ENCODE results near the gene CD46. TPM values are rescaled to one million over a fixed set of nuclear protein-coding genes. Genes with fewer than 3 reads are reported as not detected.
A peak's percentile ranks its signal among the peaks of the same experiment; 100 is the strongest.

The CD46 gene
- total RNA-seq, 1 donor from 2014 or later: 113 TPM

DNA sequence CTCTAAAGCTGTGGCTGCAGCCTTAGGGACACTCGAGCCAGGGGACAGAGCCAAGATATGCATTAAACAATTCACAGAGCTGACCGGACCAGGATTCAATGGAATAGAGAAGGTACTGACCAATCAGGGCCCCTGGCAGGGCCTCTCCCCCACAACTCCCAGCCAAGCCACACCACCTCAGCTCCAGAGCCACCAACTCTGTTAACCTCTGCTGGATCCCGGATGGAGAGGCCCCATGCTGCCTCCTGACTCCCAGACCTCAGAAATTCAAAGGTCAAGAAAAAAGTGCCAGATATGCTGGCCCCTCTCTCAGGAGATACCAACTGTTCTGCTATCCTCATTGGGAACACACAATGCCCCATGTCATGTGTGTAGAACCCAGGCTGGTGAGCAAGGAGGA, 62.1 kb downstream of the CD46 start:
- DNase-seq (ENCODE audit: low spot score): no peak

DNA sequence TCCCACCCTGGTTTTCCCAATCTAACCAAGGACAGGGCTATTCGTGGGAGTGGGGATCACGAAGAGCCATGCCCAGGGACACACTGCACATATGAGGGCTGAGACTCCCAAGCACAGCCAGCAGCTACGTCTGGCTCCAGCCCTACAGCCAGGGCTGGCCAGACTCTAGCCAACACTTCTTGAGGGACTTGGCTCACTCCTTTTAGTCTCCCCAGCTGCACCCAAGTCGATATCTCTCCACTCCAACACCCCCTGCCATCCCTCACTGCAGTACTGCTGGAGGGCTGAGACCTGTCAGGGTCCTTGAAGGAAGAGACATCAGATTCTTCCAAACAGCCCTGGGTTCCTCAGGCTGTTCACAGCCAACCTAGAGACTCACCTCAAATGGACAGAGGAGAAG, 62.6 kb downstream of the CD46 start:
- no peak for DNase-seq (ENCODE audit: low spot score)

DNA sequence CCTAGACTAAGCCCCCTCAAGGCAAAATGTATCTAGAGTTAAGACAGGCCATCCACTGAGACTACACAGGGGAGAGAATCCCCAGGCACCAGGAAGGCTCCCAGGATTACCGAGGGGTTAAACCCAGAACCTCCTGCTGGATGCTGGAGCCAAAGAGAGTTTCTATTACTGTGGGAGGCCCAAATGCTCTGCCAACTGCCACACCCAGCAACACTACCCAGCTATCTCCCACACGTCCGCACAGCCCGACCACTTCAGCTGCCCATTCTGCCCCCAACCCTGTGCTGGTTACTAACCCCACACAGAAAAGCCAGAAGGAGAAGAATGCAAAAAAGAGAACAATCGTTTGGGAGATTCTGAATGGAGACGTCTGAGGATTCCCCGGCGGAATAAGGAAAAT, 63.6 kb downstream of the CD46 start:
- no peak for DNase-seq (ENCODE audit: low spot score)

DNA sequence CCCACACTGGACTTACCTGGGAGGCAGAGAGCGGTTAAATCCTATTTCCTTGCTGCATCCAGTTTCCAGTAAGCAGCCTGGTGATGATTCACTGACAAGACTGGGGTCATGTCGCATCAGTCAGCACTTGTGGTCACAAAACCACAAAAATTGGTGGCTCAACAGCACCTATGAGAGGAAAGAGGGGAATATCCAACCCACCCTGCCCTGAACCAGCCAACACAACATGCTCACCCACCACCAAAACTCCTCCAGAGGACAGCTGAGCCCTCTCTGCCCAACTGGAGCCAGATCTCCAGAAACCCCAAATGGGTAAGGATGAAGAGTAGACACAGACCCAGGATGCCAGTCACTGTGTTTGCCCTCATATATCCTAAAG, 64.0 kb downstream of the CD46 start:
- no peak for DNase-seq (ENCODE audit: low spot score)

DNA sequence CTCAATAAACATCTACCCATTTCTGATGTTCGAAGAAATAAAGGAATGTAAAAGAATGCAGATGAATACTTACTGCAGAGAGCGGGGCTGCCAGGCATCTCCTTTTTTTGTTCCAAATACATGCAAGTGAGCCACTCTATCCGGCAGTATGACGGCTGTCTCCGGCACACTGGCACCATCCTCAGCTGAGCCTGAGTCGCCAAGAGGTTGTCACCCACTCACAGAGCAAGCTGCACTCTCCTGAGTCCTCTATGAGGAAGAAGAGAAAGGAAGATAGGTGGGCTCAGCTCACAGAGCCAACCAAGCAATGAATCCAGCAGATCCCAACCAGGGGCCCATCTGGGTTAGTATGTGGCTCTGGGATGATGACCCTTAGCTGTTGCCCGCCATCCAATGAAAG, 65.3 kb downstream of the CD46 start:
- DNase-seq (ENCODE audit: low spot score): no peak

DNA sequence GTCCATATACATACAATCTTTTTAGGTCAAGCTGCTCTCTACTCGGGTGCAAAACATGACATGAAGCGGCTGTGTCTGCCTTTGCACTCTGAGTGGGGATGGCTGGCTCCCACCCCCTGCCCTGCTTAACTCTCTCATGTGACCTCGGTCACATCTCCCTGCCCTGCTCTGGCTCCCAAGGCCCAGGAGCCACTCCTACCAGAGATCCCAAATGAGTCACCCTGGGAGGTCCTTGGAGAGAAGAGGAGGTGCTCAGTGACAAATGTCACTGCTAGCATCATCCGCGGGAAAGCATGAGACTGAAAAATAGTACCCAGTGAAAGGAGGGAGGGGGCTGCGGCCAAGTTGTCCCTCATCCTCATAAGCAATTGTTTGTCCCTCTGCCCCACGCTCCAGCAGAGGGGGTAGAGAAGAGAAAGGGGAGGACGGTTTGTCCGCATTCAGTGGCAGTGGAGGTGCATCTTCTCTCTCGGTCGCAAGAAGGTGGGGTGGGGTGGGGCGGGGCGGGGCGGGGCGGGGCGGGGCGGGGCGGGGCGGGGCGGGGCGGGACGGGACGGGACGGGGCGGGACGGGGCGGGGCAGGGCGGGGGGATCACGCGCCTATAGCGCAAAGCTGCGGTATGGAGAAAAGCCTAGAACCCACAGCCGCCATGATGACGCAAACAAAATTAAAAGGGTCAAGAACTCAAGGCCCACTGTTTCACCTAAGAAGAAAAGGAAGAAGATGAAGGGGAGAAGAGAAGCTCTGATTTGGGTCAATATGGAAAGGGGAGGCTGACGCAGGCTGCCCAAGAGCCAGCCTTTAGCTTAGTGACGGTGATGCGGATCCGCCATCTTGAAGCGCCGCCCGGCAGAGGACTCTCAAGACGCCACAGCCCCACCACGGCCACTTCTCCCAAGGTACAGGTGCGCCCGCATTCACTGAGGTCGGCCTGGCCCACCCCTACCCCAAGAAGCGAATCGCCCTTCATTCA, 66.2 kb downstream of the CD46 start:
- no peak for DNase-seq (ENCODE audit: low spot score)

DNA sequence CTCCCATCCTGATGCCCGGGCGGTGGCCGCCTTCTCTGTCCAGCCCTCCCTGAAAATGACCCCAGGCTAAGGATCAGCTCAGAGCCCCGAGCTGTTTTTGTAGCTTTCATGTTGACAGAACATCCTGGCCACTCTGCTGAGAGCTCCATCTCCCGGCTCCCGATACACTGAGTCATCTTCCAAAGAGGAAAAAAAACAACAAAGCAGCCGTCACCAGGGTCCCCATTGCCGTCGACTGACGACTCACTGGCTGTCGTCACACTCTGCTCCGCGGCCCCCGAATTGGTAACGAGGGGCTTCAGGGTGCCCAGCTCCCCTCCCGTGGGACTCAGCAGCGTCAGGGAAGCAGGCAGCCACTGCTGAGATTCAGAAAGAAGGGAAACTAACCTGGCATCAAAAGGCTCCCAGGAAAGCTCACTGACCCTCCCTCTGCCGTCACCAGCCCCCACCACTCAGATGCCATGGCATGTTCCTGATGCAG, 67.2 kb downstream of the CD46 start:
- DNase-seq (ENCODE audit: low spot score): no peak

DNA sequence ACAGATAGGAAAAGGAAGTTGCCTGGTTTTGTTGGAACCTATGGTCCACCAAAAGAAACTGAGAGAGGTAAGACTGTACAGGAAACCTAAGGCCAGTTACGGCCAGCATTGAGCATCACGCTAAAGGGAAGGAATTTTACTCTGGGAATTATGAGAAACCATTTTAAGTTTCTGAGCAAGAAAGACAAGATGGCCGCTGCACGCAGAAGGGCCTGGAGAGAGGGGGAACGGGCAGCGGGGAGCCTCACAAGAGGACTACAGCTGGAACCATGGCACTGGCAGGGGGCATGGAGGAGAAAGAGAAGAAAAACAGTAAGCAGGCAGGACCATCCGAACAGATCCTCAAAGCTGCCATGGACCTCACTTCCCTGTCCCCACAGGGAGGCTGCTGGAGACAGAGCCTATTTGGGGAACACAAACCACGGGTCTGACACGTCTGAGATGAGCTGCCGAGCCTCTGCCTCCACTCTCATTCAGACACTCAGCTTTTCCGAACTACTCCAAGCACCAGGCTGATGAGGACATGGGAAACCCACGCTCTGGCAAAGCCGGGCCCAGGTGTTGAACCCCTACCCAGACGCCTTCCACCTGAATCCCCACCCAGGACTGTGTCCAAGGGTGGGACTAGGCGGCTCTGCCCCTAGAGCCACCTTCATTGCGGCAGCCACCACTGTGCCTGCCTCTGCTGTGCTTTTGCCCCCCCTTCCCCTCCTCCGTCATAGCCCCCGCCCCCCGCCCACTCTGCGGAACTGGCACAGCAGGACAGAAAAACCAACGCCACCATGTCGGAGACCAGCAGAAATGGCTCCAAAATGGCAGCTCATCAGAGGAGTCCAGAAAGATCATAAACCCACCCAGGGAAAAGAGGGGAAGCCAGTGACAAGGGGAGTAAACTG, 69.0 kb downstream of the CD46 start:
- no peak for DNase-seq (ENCODE audit: low spot score)

DNA sequence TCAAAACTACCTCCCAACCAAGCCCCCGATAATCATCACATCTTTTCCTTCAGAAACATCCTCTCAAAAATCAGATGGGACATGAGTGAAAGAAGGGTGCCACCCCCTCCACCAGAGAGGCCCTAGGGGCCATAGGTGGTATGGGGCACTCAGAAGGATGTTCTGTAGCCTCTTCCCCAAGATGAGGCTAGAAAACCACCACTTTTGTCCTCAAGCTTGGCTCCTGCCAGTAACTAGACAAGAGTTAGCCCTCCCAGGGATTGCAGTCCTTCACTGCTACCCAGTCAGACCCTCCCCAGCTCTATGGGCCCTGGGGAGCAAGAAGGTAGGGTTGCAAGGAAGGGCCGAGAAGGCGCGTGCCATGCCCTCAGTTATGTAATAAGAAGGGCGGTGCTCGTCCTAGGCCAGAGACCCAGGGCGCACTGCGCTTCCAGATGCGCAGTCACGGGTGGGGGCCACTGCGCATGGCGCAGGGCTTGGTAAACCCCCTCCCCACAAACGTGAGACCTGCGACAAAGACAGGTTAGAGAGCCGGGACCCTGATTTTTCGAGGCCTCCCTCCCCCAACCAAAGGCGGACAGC, 69.7 kb downstream of the CD46 start:
- no peak for DNase-seq (ENCODE audit: low spot score)

DNA sequence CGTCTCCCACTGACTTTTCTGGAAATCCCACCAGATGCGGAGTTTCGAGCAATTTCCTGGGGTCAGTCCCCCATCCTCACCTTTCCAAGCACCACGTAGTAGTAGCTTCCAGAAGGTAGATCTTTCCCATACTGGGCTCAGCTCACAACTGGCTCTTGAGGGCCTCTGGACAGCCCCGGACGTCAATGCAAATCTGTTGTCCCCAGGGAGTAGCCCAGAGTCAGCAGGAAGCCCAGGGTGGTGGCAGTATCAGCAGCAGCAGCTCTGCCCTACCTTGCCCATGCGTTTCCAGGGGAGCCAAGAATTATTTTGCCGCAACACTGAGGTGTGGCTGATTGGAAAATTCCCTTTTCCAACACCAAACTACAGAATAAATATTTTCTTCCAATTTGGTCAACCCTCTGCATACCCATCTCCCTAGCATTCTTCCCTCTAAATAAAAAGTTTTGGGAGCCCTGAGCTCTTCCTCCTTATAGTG, 70.3 kb downstream of the CD46 start:
- no peak for DNase-seq (ENCODE audit: low spot score)

DNA sequence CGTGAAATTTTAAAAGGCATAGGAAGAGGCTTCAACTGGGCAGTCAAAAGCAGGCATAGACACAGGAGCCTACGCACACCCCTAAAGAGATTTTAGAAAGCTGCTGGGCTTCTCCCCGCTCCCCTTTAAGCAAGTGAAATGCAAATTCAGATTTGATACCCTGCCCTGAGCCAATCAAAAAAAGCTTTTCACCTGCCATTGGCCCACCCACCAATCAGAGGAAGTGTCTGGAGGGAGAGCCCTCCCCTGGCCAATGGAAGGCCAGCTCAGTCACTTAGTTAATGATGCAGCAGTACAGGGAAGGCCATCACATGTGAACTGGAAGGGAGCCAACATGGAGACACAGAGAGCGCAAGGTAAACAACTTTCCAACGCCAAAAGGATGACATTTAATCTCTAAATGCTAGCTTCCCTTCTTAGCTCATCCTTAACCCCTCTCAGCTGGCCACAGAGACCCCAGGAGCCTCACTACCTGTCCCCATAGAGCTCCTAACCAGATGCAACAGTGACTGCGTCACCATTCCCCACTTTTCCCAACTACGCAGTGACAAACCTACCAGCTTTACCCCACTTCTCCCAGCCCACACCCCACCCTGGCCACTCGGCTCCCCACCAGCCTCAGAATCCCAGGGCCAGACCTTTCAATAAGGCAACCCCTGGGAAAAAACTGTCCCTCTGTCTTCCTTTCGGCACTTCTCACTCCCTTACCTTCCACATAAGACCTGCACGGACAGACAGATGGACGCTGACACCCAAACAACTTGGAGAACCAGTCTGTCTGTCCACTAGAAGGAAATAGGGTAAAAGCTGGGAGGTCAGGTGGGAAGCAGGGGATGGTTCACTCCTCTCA, 71.0 kb downstream of the CD46 start:
- DNase-seq (ENCODE audit: low spot score): no peak

DNA sequence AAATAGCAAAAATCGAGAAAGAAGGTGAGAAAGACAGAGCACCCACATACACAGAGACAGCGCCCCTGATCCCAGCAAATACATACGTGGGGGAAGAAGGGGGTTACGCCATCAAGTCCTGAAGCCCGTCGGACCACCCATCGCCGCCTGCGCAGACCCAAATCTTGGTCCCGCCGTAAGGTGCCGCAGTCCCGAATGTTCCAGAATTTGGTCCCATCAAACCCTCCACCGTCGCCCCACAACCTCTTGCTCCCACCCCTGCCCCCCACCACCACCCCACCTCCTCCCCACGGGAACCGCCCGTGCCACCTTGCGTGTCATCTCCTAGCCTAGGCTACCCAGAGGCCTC, 71.7 kb downstream of the CD46 start:
- no peak for DNase-seq (ENCODE audit: low spot score)

DNA sequence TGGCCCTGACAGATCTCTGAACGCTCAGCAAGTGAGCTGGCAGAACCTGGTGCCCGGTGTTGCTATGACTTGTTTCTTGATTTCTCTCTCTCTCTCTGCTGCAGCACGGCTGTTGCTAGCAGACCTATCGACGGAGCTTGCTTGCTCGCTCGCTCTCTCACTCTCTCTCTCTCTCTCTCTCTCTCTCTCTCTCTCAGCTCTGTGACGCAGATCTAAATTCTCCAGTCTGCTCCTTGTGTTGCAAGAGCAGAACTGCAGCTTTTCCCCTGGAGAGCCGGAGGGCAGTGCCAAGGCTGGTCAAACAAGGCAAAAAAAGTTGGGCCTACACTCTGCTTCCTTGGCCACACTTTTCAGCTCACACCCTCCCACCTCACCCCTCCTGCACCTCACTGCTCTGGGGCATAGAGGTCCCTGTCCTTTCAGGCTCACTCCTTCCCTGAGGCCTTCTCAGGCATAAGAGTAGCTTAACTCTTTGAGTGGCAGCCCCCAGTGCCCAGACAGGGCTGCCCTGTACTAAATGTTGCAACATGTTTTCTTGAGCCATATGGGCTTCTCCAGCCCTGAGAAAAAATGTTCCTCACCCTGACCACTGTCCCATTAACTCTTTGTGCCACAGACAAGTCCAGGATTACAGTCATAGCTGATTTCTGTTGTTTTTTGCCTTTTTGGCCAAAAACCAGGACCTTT, 72.2 kb downstream of the CD46 start:
- peak; percentile 97 for DNase-seq (ENCODE audit: low spot score)

DNA sequence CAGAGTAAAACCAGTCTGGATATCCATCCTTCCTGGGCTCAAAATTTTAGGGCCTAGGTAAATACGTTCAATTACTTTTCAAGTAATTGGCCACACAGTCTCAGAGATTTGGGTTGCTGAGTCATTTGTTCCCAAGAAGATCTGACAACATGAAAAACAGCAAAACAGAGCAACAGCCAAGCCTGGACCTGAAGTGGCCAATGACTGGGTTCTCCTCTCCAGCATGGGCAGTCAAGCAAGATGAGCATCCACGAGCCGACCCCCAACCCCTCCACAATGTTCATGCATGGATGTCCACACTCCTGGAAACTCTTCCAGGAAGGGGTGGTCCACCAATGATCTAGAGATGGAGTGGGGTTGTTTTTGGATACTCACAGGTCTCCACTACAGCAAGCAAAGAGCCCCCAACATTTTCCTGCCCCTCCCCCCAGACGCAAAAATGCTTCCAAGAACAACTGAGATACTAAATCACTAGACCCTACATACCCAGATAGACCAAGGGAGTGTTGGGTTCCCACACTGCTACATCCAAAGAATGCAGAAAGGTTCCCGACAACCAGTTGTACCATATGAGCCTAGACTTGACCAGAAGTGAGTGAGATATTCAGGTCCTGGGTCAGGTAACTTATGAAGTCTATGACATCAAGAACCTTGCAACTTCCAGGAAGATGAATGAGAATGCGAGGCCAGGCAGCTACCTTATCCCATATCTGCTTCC, 73.0 kb downstream of the CD46 start:
- no peak for DNase-seq (ENCODE audit: low spot score)

DNA sequence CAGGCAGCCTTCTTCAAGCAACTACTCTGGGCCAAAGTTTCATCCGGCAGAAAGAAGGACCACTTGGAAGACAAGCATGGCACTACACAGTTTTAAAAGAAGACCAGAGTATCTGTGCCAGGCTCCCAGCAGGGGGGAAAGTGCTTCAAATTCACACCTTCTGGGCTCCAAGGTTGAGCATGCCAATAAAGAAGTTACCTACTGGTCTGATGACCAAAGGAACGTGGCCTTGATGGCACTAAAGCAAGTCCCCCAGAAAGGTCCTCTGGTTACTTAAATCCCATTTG, 73.5 kb downstream of the CD46 start:
- no peak for DNase-seq (ENCODE audit: low spot score)

DNA sequence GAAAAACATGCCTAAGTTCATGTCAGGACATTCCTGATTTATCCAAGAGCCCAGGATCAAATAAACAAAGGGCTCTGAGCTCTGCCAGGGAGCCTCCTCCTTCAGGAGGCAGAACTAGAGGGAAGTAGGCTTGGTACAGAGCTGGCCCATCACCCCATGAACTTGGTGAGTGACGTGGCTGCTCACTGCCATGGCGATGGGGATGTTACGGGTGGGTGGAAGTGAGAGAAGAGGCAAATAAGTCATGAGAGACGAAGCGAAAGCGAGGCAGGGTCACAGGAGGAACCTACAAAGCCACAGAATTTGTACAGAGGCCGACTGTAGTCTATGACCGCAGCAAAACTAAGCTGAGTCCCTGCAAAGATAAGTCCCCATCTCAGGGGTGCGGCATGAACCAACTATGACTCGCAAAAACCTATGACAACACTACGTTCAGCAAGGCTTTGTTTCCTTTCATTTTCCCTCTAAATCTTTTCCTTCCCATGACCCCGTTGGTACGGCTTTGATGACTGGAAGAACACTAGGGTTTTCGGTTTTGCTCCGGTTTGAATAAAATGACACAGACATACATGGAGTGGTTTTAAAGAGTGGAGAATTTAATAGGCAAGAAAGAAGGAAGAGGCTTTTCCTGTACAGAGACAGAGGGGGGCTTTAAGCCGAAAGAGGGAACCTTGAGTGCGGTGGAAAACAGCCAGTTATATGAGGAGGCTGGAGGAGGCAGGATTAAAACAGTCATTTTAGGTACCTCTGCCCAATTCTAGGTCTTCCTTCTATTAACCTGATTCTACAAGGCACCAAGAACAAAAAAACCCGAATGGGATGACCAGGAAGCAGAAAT, 74.1 kb downstream of the CD46 start:
- peak; percentile 54 for DNase-seq (ENCODE audit: low spot score)

DNA sequence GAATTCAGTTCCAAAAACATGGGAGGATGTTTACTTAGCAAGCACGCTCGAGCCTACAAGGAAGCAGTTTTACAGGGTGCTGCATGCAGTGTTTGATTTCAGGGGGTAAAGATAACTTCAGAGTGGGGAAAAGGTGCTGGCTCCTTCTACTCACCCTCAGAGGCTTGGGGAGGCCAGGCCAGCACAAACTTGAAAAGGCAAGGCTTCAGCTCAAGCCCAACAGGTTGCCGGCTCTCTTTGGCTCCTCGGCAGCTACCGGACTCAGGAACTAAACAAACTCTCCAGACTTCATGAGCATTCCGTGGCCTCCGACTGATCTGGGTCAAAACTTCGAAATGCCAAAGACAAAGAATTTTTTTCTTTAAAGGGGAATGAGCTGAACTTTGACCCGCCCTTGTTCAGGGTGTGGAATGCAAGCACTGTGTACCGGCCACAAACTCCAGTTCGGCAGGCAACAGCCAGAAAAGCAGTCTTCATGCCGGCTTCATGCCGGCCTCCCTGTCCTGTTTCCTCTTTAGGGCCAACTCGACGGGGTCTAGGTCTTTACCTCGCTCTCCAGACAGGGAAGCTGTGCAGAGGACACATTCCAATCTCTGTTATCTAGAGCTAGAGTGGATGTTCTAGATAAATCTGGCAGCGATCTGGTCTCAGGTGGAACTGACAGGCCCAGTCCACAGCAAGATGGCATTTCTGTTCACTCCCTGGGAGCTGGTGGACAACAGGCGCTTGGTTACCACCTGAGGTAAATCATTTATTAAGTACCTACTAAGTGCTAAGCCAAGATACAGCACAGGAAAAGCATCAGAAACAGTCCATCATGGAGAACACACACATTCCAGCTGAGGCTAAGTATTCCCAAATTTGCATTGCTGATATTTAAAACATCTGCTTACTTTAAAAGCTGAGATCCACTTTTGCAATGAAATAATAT, 75.0 kb downstream of the CD46 start:
- DNase-seq (ENCODE audit: low spot score): no peak

DNA sequence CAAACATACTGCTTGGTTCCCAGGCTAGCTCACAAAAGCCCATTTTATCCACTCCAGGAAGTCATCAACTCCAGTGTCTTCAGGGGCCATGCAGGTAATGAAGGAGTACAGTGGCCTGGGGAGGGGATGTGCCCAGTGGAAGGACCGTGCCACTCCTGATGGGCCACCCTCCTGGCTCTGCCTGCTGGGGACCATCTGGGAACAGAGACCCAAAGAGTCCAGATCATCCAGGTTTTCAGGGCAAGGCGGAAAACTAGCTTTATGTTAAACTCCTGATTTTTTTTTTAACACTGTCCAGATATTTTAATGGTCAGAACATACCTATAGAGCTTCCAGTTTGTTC, 75.6 kb downstream of the CD46 start:
- DNase-seq (ENCODE audit: low spot score): no peak
